Adrenal gland (tissue), 12 donors: ENCODE measurements around the gene CPXM2. TPM values are rescaled to one million over a fixed set of nuclear protein-coding genes. Genes with fewer than 3 reads are reported as not detected.

Experiments used
- DNase-seq, 7 donors: peaks; one replicate each; pipeline ENCODE4 v3.0.0-alpha.2; 2019 to 2020
- H3K27ac ChIP-seq, 5 donors: fragments of 200-600 bp; sonication (generic) in 4 of 5; 1 replicate in 3 of 5; 2 replicates in 2 of 5; pipeline versions ENCODE4 v1.5.1 to v1.8.0; 2016 to 2020; ENCODE audit warnings: mild to moderate bottlenecking in 1 of 5
- H3K27me3 ChIP-seq: fragments of 200-600 bp; 2 replicates; pipeline ENCODE4 v1.8.0; 2021
- H3K36me3 ChIP-seq, 2 donors: fragments of 200-600 bp; replicated peaks in 1 of 2; 1 replicate in 1 of 2; 2 replicates in 1 of 2; pipeline versions ENCODE4 v1.5.1 to v1.8.0; 2018 to 2022
- H3K4me1 ChIP-seq, 2 donors: fragments of 200-600 bp; replicated peaks in 1 of 2; 1 replicate in 1 of 2; 2 replicates in 1 of 2; pipeline versions ENCODE4 v1.5.1 to v1.8.0; 2018 to 2021
- H3K4me3 ChIP-seq, 4 donors: fragments of 200-600 bp; sonication (generic) in 3 of 4; one replicate each; pipeline ENCODE4 v1.5.1; 2016 to 2018
- H3K9me3 ChIP-seq, 3 donors: fragments of 200-600 bp; sonication (generic) in 1 of 3; replicated peaks in 1 of 3; 1 replicate in 2 of 3; 2 replicates in 1 of 3; pipeline versions ENCODE4 v1.5.1 to v1.8.0; 2016 to 2021
- POLR2A ChIP-seq, 2 donors: fragments of 450-650 bp; IDR thresholded peaks; one replicate each; pipeline ENCODE4 v1.6.1; 2017; ENCODE audit warnings: antibody characterized with exemption in 2 of 2, mild to moderate bottlenecking in 2 of 2, moderate library complexity in 1 of 2
- WGBS, 4 donors: extraction: QIAGEN DNeasy Blood & Tissue Kit in 2 of 4; methylation state at CpG; one replicate each; pipeline versions ENCODE4 v1.1.5 to v1.1.7; 2013 to 2017; 5-methylcytosine and 5-hydroxymethylcytosine counted together
- intact Hi-C, 2 donors: fragments of 100-400 bp; cut with DNase I; formaldehyde crosslinking; loops; one replicate each; pipeline versions ENCODE4 v1.14.1 to v1.15.0; 2022 to 2023
- polyA plus RNA-seq, 3 donors: library from polyadenylated mRNA; stranded (reverse); fragments of 200-250 nt in 2 of 3; fragments of 350-450 nt in 1 of 3; fragmentation: Illumina TruSeq in 1 of 3; extraction: RNeasy Lipid Tissue Mini Kit (QIAGEN cat#74804) in 1 of 3; gene quantifications; one replicate each; pipeline ENCODE4 v1.2.3, GENCODE V29; 2013 to 2014
- total RNA-seq, 9 donors: library from RNA; depleted of rRNA in 4 of 9; stranded (reverse); fragments of >200 nt in 4 of 9; fragments of 120-200 nt in 1 of 9; fragmentation: NEBNext Ultra II Directional in 1 of 9; extraction: Animal tissue kit (Norgen Biotek cat#: 25700) in 1 of 9; gene quantifications; one replicate each; pipeline versions ENCODE4 v1.1.0 to v1.2.4, GENCODE V29; 2013 to 2023
- TF ChIP-seq, protein P1 (sequence below), 6 experiments: fragments of 450-650 bp in 4 of 6; fragments of 200-600 bp in 2 of 6; sonication (generic) in 1 of 6; IDR thresholded peaks; 1 replicate in 5 of 6; 2 replicates in 1 of 6; pipeline versions ENCODE4 v1.5.1 to v1.8.0; 2016 to 2021; ENCODE audit warnings: antibody characterized with exemption in 6 of 6, mild to moderate bottlenecking in 2 of 6, moderate library complexity in 1 of 6
- donor health status: healthy with polysubstance abuse.
- donor health status: Bipolar disorder and iron deficiency.
- donor health status: DM: yes; HTN: yes; CAD: no.
- donor health status: DM: no; HTN: no; CAD: no.
- donor health status: DM: no; HTN: no; CAD: no.
- donor health status: DM: yes; HTN: yes; CAD: no.

The CPXM2 gene
- total and polyA plus RNA-seq, 12 donors, result 0.17 to 10.8 (median 4.3) TPM

DNA sequence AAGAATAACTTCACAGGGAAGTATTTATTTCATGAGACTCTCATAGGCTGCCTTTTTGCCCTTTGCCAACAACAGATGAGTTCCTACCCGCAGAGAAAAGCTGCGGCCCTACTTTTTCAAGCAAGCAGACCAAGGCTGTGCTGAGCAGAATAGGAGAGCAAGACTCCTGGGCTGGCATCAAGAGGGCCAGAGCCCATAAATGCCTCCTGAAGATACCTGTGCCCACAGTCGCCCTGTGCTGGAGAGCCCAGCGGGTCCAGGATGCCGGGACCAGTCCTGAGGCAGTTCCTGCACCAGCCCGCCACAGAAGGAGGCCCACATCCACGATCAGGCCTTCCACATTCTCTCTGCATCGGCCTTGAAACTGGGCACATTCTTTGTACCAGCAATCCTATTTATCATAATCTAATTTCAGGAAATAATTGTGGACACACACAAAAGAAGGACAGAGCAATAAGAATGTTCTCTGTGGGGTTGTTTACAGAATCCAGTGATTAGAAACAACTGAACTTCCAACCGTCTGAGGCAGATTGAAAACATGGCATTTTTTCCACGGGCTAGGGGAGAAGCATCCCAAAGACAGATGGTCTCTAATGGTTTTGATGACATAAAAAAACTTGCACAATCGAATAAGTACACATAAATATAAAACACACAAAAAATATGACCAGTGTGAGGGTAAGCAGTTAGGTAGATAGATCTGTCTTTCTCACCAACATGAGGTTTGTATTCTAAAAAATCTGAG is 95.6 kb downstream of the CPXM2 start:
- WGBS, 4 donors, result 71 to 83% (median 80%) methylated on average over 10 to 11 of the region's 11 CpGs
- Histone ChIP-seq H3K4me1 (no peaks in the 10 kb centered on the region), H3K9me3 (no peaks in the 10 kb centered on the region), H3K27ac (no peak overlapping the region), H3K4me3 (no peak overlapping the region), H3K27me3 (no peaks in the 10 kb centered on the region), H3K36me3 (no peaks in the 10 kb centered on the region)
- no peak for TF ChIP-seq POLR2A (IDR thresholded peaks at IDR 0.05)
- TF ChIP-seq, protein P1, sequence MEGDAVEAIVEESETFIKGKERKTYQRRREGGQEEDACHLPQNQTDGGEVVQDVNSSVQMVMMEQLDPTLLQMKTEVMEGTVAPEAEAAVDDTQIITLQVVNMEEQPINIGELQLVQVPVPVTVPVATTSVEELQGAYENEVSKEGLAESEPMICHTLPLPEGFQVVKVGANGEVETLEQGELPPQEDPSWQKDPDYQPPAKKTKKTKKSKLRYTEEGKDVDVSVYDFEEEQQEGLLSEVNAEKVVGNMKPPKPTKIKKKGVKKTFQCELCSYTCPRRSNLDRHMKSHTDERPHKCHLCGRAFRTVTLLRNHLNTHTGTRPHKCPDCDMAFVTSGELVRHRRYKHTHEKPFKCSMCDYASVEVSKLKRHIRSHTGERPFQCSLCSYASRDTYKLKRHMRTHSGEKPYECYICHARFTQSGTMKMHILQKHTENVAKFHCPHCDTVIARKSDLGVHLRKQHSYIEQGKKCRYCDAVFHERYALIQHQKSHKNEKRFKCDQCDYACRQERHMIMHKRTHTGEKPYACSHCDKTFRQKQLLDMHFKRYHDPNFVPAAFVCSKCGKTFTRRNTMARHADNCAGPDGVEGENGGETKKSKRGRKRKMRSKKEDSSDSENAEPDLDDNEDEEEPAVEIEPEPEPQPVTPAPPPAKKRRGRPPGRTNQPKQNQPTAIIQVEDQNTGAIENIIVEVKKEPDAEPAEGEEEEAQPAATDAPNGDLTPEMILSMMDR (IDR thresholded peaks at IDR 0.05), result no peak
- intact Hi-C loops, result no loop called here
- peak in 1 of 7 donors; percentile 6 for DNase-seq

DNA sequence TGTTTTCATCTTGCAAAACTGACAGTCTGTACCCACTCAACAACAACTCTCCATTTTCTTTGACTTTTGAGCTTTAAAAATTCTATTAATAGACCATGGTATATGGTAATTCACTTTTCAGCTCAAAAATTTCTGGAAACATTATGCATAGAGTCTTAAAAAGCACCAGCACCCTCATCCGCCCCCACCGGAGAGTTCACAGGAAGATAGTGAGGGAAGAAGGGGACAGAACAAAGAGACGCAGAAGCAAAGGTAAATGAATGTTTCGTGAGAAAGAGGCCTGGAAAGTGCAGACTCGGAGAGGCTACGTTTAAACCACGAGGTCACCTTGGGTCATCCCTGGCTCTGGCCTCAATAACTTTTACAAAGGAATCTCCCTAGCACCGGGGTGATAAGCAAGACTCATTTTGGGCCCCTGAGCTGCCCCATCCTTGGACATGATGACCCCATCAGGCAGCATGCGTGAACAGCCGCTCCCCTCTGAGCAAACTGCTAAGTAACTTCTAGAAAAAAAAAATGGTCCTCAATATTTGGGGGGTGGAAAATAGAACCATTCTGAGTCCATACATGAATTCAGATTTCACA is 96.3 kb downstream of the CPXM2 start:
- H3K36me3 ChIP-seq, result no peaks in the 10 kb centered on the region
- no peak for TF ChIP-seq POLR2A (IDR thresholded peaks at IDR 0.05)
- TF ChIP-seq, protein P1 (IDR thresholded peaks at IDR 0.05), result no peak
- H3K27ac ChIP-seq, result no peak overlapping the region
- intact Hi-C loops, result no loop called here
- no peaks in the 10 kb centered on the region for H3K4me1 ChIP-seq
- H3K4me3 ChIP-seq, result no peak overlapping the region
- H3K27me3 ChIP-seq, result no peaks in the 10 kb centered on the region
- 81 to 86% (median 84%) methylated on average over 10 of the region's 10 CpGs for WGBS, 4 donors
- no peaks in the 10 kb centered on the region for H3K9me3 ChIP-seq
- DNase-seq, result peak in 1 of 7 donors; percentile 4

DNA sequence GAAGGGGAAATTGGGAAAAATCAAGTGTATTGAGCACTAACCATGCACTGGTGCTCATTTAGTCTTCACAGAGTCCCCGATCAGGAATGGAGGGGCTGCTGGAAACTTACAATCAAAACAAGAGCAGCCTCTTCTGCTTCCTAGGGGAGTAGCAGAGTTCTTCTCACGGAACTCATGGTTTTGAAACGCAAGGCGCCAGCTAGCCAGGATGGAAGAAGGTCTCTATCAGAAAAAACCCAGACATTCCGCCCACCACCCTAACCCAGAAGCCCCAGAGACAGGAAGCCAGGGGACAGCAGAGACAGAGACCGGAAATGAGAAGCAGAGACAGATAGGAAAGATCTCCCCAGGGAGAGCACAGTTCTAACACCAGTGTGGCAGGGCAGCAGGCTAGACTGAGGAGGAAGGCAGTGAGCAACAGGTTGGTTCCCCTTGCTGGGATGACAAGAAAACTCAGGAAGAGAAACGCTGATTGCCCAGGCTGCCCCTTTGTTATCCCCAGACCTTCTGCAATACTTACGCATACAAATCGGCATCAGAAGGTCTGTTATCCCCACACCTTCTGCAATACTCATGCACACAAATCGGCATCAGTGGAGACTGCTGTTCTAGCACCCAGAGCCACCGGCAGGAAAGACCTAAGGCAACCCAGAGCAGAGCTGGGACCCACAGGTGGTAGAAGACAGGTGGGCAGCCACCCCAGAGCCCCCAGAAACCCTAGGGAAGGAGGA is 99.2 kb downstream of the CPXM2 start:
- Histone ChIP-seq H3K36me3 (no peaks in the 10 kb centered on the region), H3K27ac (no peak overlapping the region), H3K9me3 (no peaks in the 10 kb centered on the region), H3K27me3 (no peaks in the 10 kb centered on the region), H3K4me1 (no peaks in the 10 kb centered on the region), H3K4me3 (no peak overlapping the region)
- intact Hi-C loops, result no loop called here
- DNase-seq, result peak in 1 of 7 donors; percentile 14
- WGBS, 4 donors, result 67 to 74% (median 71%) methylated on average over 11 of the region's 11 CpGs
- TF ChIP-seq, protein P1 (IDR thresholded peaks at IDR 0.05), result no peak
- TF ChIP-seq POLR2A (IDR thresholded peaks at IDR 0.05), result no peak

DNA sequence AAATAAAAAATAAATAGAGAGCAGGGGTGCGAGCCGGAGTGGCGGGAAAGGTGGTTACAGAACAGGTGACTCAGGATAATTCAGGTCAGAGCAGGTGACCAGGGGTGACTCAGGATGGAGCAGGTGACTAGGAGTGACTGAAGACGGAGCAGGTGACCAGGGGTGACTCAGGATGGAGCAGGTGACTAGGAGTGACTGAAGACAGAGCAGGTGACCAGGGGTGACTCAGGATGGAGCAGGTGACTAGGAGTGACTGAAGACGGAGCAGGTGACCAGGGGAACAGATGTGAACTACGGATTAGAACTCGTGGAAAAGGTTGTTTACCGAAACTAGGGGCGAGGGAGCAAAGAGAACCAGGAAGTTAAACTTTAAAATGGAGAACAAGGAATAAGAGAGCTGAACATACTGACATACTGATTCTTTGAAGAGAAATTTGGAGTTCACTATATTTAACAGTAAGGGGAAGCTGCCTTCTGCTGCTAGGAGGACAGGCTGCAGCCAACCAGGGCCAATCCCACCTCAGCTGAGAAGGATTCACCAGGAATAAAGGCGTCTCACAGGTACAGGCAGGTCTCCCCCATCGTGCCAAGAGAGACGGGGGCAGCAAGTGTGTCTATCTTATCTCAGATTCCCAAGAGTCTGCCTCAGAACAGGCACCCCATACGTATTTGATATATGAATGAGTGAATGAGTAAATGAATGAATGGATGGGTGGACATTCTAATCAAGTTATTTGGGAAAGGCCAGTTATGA is 101.3 kb downstream of the CPXM2 start:
- Histone ChIP-seq H3K27ac (no peak overlapping the region), H3K27me3 (peaks cover 4% of the 10 kb centered on the region), H3K4me3 (no peak overlapping the region), H3K4me1 (no peaks in the 10 kb centered on the region), H3K9me3 (no peaks in the 10 kb centered on the region), H3K36me3 (no peaks in the 10 kb centered on the region)
- 83 to 90% (median 86%) methylated on average over 13 of the region's 13 CpGs for WGBS, 4 donors
- TF ChIP-seq, protein P1 (IDR thresholded peaks at IDR 0.05), result no peak
- TF ChIP-seq POLR2A (IDR thresholded peaks at IDR 0.05), result no peak
- intact Hi-C loops, result no loop called here
- DNase-seq, result peak in 1 of 7 donors; percentile 28
